Measurements from ENCODE around the gene ERVH48-1. TPM values are rescaled to one million over a fixed set of nuclear protein-coding genes. Genes with fewer than 3 reads are reported as not detected.
"Not testable (repeated sequence)": the region's sequence is repeated elsewhere in the genome, so short reads cannot be mapped to it uniquely, and the experiment has no call there.

ERVH48-1 gene
- polyA plus RNA-seq, 2 of the 4 experiments (the other 2 are of a cell fraction) = not detected

GRCh38 chr21:42931560-42932235, 6.3 kb upstream of the ERVH48-1 start:
- POLR2A ChIA-PET = no interaction called here
- TF ChIP-seq HMGXB4 (CRISPR knock-in tag; IDR thresholded peaks at IDR 0.05; ENCODE audit: borderline replicate concordance) (no peak), ZC3H11A (IDR thresholded peaks at IDR 0.05) (no peak), HOXA7 (CRISPR knock-in tag; IDR thresholded peaks at IDR 0.05) (no peak), RFX5 (IDR thresholded peaks at IDR 0.05) (no peak), EHMT2 (IDR thresholded peaks at IDR 0.05; ENCODE audit: low read depth) (no peak), ELK1 (IDR thresholded peaks at IDR 0.05; ENCODE audit: low read depth, low read length) (no peak), POLR2AphosphoS2 (conservative IDR thresholded peaks at IDR 0.05; ENCODE audit: low read length) (no peak), PHF8 (IDR thresholded peaks at IDR 0.05; ENCODE audit: borderline replicate concordance, low read depth) (no peak), JUN (IDR thresholded peaks at IDR 0.05) (no peak)
- Histone ChIP-seq H3K9me3 (no peaks in the 10 kb centered on the region), H3K4me3 (no peak overlapping the region), H3K4me2 (no peak overlapping the region), H3K27ac (no peak overlapping the region), H3K4me1 (no peaks in the 10 kb centered on the region)
- WGBS (ENCODE audit: missing lambda C conversion rate) = 85% methylated on average over 13 of the region's 13 CpGs
- FAIRE-seq (no peak), ATAC-seq (no peak), DNase-seq (ENCODE audit: low read depth in 1 of 2, low spot score in 1 of 2) (no peak)
- CTCF ChIA-PET = no interaction called here

- 71% methylated on average over 3 of the region's 3 CpGs for WGBS (ENCODE audit: missing lambda C conversion rate)
- FAIRE-seq = no peak
- ATAC-seq = no peak
- POLR2A ChIA-PET = no interaction called here
- no peak overlapping the region for H3K27ac ChIP-seq
- no peaks in the 10 kb centered on the region for H3K4me1 ChIP-seq
- DNase-seq (ENCODE audit: low read depth in 1 of 2, low spot score in 1 of 2) = no peak
- TF ChIP-seq NFE2L2 (conservative IDR thresholded peaks at IDR 0.05; ENCODE audit: low read length) (no peak), HDAC2 (IDR thresholded peaks at IDR 0.05) (no peak), FOXS1 (CRISPR knock-in tag; IDR thresholded peaks at IDR 0.05) (no peak), REST (IDR thresholded peaks at IDR 0.05) (no peak), ATOH8 (CRISPR knock-in tag; IDR thresholded peaks at IDR 0.05; ENCODE audit: low read depth) (no peak), KDM5A (IDR thresholded peaks at IDR 0.05) (no peak), RNF2 (IDR thresholded peaks at IDR 0.05; ENCODE audit: borderline replicate concordance, low read depth) (no peak), TFCP2L1 (CRISPR knock-in tag; IDR thresholded peaks at IDR 0.05) (no peak), BCL3 (IDR thresholded peaks at IDR 0.05) (no peak), ZFP36 (IDR thresholded peaks at IDR 0.05; ENCODE audit: borderline replicate concordance, partially characterized antibody) (no peak), POLR2AphosphoS2 (conservative IDR thresholded peaks at IDR 0.05; ENCODE audit: low read length) (no peak), ZC3H11A (IDR thresholded peaks at IDR 0.05) (no peak), ESRRA (IDR thresholded peaks at IDR 0.05; ENCODE audit: borderline replicate concordance, low read length) (no peak)
- CTCF ChIA-PET = no interaction called here
- no peaks in the 10 kb centered on the region for H3K9me3 ChIP-seq
- H3K4me3 ChIP-seq = no peak overlapping the region
- no peak overlapping the region for H3K4me2 ChIP-seq
Measured at GRCh38 chr21:42929969-42930368, 4.5 kb upstream of the ERVH48-1 start.

- H3K27ac ChIP-seq; DNase-seq (ENCODE audit: low read depth in 1 of 2, low spot score in 1 of 2); H3K9me3 ChIP-seq; H3K4me1 ChIP-seq; ATAC-seq; CTCF ChIA-PET; H3K4me3 ChIP-seq; FAIRE-seq; H3K4me2 ChIP-seq: not testable (repeated sequence)
- POLR2A ChIA-PET = interaction anchor here (0.6 kb wide), 1 partner anchor 64 kb away, joined by 5 read pairs; no protein-coding TSS in a partner anchor
- 91% methylated on average over 18 of the region's 23 CpGs for WGBS (ENCODE audit: missing lambda C conversion rate)
Measured at GRCh38 chr21:42927474-42928200, 2.2 kb upstream of the ERVH48-1 start.
